GM19438 (cell line): ENCODE measurements around the gene SOX6.
"Not testable (repeated sequence)": the region's sequence is repeated elsewhere in the genome, so short reads cannot be mapped to it uniquely, and the experiment has no call there.

Source experiments
- ATAC-seq: cut with Tn5 transposase; IDR thresholded peaks from one replicate; pipeline ENCODE4 v1.9.1; 2021; ENCODE audit warnings: low read depth; ENCODE audit not compliant: unreplicated experiment

The SOX6 gene

DNA sequence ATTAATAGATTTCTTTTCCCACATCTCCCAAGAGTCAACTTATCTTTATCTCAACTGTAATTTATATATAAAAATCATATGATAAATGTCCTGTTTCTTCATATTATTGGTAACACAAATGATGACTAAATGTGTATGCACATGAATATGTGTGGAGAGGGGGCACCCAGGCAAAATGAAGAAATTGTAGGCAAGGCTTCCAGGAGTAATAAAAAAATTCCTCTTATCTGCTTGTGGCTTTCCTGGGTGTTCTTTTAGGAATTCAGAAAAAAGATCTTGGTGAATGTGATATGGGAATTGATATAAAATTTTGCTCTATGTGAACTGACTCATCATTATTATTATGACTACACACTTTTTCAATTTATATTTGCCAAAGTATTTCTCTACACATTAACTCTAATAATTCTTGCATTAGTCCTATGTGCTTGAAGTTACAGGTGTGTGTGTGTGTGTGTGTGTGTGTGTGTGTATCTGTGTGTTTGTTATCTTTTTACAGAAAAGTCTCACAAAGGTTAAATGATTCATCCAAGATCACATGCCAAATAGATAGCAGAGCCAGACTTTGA, 197.8 kb downstream of the SOX6 start:
- no peak for ATAC-seq

DNA sequence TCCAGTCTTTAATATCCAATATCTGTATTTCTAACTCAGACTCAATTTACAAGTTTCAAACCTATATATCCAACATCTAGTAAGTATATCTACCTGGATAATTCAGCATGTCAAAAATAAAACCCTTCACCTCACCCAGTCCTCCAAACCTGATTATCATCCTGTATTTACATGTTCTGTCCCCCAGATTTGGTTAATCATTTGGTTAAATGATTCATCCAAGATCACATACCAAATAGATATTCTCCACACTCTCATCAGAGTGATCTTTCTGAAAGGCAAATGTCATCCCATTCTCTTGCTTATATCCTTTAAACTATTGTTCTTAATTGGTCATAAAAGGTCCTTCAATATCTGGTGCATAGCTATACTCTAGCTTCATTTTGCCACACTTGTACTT, 199.0 kb downstream of the SOX6 start:
- no peak for ATAC-seq

DNA sequence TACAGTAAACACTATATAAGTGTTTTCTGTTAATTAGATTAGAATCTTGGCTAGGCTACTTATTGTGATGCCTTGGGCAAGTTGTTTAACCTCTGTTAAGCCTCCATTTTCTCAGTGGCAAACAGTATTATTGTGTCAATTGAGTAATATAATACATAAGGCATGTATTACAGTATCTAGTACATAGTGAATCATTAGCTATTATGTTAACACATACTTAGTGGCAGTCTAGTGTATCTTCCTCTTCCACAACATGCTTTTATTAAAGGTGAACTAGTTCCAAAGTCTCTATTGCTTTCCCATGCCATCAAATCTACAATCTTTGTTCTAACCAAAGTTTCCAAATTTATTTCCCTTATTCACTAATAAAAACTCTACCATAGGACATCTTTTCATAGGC, 200.9 kb downstream of the SOX6 start:
- ATAC-seq = no peak

DNA sequence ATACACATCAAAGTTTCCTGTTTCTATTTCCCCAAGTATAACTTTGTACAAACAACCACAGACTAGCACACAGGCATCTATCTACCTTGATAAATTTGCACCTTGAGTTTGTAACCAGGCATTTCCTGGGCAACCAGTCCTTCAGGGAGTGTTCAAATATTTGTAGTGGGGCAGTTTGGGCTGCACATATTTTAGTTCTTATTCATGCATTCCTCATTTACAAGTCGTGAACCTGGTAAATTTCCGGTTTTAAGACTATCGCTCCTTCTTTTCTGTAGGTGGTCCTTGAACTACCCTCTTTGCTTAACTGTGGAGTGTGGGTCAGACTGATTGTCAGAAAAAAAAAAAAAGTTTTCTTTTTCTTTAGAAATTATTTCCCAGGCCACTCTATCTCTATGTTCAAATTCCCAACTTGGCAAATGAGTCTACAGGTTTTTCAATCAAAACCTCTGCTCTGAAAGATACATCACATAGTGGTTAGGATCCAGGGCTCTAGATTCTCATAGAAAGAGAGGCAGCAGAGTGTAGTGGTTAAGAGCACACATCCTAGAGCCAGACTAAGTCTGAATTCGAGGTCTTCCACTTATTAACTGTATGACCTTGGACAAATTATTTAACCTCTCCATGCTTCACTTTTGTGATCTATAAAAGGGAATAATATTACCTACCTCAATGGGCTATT, 201.5 kb downstream of the SOX6 start:
- no peak for ATAC-seq

GRCh38 chr11:16153951-16154350, 202.4 kb downstream of the SOX6 start:
- no peak for ATAC-seq

- no peak for ATAC-seq
Measured at GRCh38 chr11:16151138-16151537, 205.2 kb downstream of the SOX6 start.

DNA sequence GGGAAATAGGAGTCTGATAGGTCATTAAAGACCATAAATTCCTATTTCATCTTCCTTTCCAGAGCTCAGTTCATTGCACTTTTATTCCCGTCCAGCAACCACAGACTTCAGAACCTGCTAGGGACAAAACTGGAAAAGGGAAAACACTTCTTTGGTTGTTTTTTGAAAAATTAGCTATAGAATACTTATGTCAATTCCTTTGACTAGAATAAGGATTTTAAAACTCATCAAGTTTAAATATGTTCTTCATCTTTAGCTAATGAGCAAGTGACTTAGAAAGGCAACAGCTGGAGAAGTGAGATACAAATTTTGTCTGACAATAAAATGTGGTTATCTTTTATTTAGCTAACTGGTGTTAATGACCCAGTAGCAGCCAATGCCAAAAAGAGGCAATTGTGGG, 206.9 kb downstream of the SOX6 start:
- no peak for ATAC-seq

GRCh38 chr11:16148301-16148931, 207.9 kb downstream of the SOX6 start:
- ATAC-seq = no peak

DNA sequence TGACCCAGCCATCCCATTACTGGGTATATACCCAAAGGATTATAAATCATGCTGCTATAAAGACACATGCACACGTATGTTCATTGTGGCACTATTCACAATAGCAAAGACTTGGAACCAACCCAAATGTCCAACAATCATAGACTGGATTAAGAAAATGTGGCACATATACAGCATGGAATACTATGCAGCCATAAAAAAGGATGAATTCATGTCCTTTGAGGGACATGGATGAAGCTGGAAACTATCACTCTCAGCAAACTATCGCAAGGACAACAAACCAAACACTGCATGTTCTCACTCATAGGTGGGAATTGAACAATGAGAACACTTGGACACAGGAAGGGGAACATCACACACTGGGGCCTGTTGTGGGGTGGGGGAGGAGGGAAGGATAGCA, 209.4 kb downstream of the SOX6 start:
- not testable (repeated sequence) for ATAC-seq

DNA sequence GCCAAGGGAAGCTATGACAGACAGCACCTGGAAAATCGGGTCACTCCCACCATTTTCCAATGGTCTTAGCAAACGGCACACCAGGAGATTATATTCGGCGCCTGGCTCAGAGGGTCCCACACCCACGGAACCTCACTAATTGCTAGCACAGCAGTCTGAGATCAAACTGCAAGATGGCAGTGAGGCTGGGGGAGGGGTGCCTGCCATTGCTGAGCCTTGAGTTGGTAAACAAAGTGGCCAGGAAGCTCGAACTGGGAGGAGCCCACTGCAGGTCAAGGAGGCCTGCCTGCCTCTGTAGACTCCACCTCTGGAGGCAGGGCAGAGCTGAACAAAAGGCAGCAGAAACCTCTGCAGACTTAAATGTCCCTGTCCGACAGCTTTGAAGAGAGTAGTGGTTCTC, 214.7 kb downstream of the SOX6 start:
- not testable (repeated sequence) for ATAC-seq

DNA sequence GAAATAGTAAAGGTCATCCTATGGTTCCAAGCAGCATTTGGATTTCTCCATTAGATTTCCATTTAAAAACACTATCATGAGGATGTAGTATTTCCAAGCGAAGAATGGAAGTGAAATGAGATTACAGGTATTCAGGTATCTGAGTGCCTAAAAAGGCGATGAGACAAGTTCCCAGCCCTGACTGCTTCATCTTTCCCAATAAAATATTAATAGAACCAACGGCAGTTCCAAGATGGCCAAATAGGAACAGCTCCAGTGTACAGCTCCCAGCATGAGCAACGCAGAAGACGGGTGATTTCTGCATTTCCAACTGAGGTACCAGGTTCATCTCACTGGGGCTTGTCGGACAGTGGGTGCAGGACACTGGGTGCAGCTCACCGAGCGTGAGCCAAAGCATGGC, 215.2 kb downstream of the SOX6 start:
- ATAC-seq = not testable (repeated sequence)

DNA sequence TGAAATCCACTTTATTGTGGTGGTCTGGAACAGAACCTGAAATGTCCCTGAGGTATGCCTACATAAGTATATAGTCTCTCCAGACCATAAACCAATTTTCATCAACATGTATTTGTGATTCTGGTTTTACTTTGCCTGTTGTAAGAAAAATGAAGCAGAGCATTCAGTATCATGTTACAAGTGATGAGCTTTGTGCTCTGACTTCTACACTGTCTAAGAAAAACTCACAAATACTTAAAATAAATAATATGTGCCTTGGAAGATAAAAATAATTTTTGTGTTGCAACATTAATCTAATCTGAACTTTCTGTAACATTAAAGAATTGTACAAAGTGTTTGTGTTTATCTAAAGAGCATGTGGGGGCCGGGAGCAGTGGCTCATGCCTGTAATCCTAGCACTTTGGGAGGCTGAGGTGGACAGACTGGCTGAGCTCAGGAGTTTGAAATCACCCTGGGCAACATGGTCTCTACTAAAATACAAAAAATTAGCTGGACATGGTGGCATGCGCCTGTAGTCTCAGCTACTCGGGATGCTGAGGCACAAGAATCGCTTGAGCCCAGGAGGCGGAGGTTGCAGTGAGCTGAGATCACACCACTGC, 219.5 kb downstream of the SOX6 start:
- no peak for ATAC-seq

DNA sequence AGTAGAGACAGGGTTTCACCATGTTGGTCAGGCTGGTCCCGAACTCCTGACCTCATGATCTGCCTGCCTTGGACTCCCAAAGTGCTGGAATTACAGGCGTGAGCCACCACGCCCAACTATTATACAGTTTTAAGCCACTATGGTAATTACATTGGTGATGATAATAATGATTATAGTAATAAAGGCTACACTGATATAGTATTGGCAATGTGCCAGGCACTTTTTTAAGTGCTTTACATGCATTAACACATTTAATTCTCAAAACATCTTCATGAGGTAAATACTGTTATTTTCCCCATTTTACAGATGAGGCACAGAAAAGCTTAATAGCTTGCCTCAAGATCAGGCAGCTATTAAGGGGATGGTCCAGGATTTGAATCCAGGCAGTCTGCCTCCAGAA, 222.5 kb downstream of the SOX6 start:
- no peak for ATAC-seq

GRCh38 chr11:16127732-16128131, 228.6 kb downstream of the SOX6 start:
- ATAC-seq = no peak

GRCh38 chr11:16126362-16126761, 230.0 kb downstream of the SOX6 start:
- no peak for ATAC-seq

DNA sequence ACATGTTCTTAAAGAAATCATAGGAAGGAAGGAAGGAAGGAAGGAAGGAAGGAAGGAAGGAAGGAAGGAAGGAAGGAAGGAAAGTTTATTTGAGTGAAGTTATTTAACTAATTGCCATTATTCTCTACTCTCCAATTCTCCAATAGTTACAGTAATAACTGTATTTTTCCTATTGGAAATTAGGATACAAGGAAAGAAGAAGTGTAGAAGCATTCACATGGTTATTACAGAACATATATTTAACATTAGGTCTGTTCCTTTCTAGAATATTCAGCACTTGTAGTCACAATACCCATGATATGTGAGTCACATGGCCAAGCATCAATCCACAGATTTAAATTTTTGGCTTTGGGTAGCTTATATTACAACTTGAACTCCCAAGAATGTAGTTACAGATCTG, 230.6 kb downstream of the SOX6 start:
- ATAC-seq = no peak

DNA sequence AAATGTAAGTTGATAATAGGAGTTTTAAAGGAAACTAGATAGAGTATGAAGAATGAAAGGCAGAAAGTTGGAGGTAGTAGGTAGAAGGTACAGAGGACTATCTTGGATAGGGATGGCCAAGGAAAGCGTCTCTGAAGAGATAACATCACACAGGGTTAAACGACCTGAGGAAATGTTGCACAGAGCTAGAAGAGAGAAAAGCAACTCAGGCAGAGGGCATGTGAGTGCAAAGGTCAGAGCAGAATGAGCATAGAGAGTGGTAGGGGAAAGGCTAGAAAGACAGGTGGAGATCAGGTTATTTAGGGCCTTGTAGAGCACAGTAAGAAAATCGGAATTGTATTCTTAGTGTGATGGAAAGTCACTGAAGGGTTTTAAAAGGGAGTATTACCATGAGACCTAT, 232.0 kb downstream of the SOX6 start:
- no peak for ATAC-seq

- ATAC-seq = no peak
Measured at GRCh38 chr11:16121853-16122252, 234.5 kb downstream of the SOX6 start.

DNA sequence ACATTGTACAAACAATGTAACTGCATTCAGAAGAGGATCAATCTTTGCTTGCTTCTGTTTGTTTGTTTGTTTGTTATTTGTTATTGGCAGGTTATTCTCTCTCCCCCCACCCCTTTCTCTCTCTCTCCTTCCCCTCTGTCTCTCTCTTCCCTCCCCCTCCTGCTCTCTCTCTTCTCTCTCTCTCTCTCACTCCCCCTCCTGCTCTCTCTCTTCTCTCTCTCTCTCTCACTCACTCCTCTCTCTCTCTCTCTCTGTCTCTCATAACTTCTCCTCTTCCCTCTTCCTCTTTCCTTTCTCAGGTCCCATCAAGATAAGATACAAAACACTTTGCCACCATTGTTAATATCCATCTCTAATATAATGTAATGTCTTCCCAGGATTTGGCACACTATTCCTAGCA, 236.3 kb downstream of the SOX6 start:
- no peak for ATAC-seq

DNA sequence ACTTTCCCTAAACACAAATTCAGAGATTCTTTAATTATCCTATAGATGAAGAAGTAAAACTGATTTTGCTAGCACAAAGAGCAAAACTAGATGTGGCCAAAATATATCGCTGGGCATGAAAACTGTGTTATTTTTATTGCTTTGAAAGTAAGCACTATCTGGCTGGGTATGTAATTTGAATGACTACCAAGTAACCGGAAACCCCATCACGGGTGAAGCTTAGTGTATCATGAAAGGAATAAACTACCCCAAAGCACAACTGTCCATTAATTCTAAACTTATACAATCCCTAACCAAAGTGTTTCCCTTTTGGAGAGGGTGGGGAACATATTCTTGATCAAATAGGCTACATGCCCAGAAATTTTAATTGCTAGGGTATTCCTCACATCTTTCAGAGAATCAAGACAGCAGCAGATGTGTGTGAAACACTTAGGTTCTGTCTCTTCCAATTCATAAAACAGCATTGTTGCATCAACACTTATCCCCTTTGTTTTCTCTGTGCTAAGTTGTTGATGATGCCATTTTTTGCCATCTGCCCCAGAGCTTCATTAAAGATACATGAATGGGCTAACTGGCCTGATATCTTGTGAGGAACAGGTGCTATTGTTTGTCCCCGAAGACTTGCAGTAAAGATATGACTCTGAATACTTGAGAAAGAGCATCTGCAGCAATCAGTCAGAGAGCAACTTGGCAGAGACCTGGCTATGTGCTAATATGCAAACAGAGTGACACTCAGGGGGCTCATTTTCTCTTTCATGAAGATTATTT, 238.2 kb downstream of the SOX6 start:
- no peak for ATAC-seq
